Activated naive CD8-positive, alpha-beta T cell treated with anti-CD3 and anti-CD28 coated beads for 36 hours (primary cell): ENCODE measurements around the gene PLEKHG5. TPM values are rescaled to one million over a fixed set of nuclear protein-coding genes. Genes with fewer than 3 reads are reported as not detected.
A peak's percentile ranks its signal among the peaks of the same experiment; 100 is the strongest.

ENCODE experiments used
- DNase-seq: peaks from one replicate; pipeline ENCODE4 v3.0.0; 2021
- H3K27ac Mint-ChIP-seq: one replicate; pipeline ENCODE4 v1.8.0; 2022; ENCODE audit warnings: mild to moderate bottlenecking, moderate library complexity, mixed read lengths
- H3K27me3 Mint-ChIP-seq: one replicate; pipeline ENCODE4 v1.8.0; 2022; ENCODE audit warnings: mild to moderate bottlenecking, mixed read lengths
- H3K36me3 Mint-ChIP-seq: one replicate; pipeline ENCODE4 v1.8.0; 2021; ENCODE audit warnings: mild to moderate bottlenecking, mixed read lengths
- H3K4me1 Mint-ChIP-seq: one replicate; pipeline ENCODE4 v1.8.0; 2021; ENCODE audit warnings: mixed read lengths
- H3K4me3 Mint-ChIP-seq: one replicate; pipeline ENCODE4 v1.8.0; 2022; ENCODE audit warnings: mild to moderate bottlenecking, moderate library complexity, mixed read lengths
- H3K9me3 Mint-ChIP-seq: one replicate; pipeline ENCODE4 v1.8.0; 2022; ENCODE audit warnings: mixed read lengths
- total RNA-seq, 2 experiments: library from RNA; stranded (reverse); gene quantifications; one replicate each; pipeline ENCODE4 v1.2.3, GENCODE V29; 2021

PLEKHG5 gene
- total RNA-seq, 2 experiments from 2014 or later: 2.2 to 2.3 TPM

DNA sequence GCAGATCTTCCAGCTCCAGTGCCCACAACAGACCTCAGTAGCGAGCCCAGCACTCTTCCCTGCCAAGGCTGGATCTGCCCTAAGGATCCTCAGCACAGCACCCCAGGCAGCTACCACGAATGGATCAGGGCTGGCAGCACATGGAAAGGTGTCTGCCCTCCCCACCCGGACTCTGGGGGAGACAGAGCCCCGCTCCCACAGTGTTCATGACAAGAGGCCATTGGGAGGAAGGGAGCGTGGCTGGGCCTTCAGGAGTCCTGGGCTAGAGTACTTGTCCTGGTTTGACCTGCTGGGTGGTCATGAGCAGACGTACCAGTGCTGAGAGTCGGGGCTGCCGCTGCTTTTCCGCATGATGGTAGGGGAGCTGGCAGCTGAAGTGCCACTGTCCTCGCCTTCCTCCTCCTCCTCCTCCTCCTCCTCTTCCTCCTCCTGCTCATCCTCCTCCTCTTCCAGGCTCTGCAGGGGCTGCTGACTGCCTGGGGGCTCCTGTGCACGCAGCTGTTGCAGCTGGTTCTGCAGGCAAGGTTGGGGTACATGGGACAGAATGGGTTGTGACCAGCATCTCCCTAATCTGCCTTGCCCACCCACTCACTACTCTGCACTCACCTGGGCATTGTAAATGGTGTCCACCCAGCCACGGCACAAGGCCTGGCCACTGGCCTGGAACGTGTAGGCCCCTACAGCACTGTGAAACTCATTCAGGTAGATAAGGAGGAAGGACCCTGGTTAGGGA lies 22.6 kb downstream of the PLEKHG5 start:
- Mint-ChIP-seq H3K4me3 (no peak overlapping the region), H3K27ac (no peak overlapping the region), H3K4me1 (peaks cover 12% of the 10 kb centered on the region), H3K9me3 (no peaks in the 10 kb centered on the region), H3K36me3 (peaks cover 7% of the 10 kb centered on the region), H3K27me3 (no peaks in the 10 kb centered on the region)
- no peak for DNase-seq

DNA sequence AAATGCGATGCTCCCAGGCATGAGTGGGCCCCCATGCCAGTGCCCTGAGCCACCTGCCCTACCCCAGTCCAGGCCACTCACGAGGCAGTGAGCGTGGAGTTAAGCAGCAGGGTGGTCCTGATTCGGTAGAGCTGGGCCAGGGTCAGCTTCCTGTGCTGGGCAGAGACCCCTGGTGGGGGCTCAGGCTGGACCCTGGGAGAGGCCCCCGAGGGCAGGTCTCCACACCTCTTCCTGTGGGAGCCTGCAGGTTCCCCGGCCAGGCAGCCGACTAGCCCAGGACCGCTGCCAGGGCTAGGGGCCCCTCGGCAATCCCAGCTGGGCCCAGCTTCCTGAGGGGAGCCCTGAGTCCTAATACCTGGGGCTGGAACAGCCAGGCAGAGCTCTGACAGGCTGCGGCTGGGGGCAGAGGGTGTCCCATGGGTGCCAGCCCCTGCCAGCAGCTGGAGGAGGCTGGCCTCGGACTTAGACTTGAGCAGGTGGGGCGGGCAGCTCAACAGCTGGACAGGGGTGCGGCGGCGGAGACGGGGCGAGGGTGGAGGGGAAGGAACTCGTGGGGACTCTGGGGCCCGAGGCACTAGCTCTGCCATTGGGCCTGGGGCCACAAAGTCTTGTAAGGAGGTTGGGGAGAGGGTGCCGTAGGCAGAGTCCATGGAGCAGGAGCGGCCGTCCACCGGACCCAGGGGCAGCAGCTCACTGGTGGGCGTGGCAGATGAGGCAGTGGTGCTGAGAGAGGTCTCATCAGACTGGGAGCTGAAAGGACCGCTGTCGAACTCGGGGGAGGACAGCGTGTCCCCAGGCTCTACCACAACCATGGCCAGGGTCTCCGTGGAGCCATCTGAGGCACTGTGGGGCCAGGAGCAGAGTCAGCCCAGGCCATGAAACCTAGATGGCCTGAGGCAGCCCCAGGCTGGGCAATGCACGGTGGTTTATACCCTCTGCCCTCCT lies 23.5 kb downstream of the PLEKHG5 start:
- H3K27me3 Mint-ChIP-seq: no peaks in the 10 kb centered on the region
- no peaks in the 10 kb centered on the region for H3K9me3 Mint-ChIP-seq
- no peak overlapping the region for H3K27ac Mint-ChIP-seq
- H3K4me3 Mint-ChIP-seq: no peak overlapping the region
- no peak for DNase-seq
- H3K4me1 Mint-ChIP-seq: peaks cover 16% of the 10 kb centered on the region
- H3K36me3 Mint-ChIP-seq: peaks cover 11% of the 10 kb centered on the region

DNA sequence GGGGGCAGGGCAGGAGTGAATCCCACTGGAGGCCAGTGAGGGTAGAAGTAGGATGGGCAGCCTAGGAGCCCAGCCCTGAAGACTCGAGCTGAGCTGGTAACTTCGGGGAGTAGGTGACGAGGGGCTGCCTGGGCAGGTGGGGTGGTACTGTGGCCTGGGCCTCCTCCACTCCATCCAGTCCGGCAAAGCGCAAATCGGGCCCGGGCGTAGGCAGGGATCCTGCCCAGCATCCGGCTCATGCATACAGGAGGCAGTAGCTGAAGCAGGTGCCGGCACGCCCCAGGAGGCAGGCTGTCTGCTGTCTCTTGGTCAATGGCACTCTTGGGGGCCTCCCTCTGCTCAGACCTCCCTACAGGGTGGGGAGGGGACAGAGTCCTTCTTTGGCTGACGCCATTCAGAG lies 24.2 kb downstream of the PLEKHG5 start:
- no peak overlapping the region for H3K4me3 Mint-ChIP-seq
- H3K27ac Mint-ChIP-seq: no peak overlapping the region
- H3K9me3 Mint-ChIP-seq: no peaks in the 10 kb centered on the region
- no peak for DNase-seq
- H3K36me3 Mint-ChIP-seq: peaks cover 18% of the 10 kb centered on the region
- H3K27me3 Mint-ChIP-seq: no peaks in the 10 kb centered on the region
- peaks cover 24% of the 10 kb centered on the region for H3K4me1 Mint-ChIP-seq

DNA sequence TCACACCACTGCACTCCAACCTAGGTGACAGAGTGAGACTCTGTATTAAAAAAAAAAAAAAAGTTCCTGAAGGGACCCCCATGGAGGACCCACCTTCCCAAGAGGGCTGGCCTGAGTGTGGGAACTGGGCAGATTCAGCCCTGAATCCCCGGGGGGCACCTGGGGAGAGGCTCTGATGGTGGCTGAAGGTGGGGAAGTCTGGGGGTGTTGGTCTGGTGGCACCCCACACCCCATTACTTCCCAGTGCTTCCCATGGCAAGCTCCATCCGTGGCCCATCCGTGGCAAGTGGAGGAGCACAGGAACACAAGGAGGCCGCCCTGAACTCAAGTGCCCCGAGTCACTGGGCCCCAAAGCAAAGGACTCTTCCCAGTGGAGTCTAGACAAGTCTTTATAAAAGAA lies 24.7 kb downstream of the PLEKHG5 start:
- Mint-ChIP-seq H3K9me3 (no peaks in the 10 kb centered on the region), H3K36me3 (peaks cover 21% of the 10 kb centered on the region), H3K27ac (peak overlapping the region; percentile 56), H3K4me3 (peak overlapping the region; percentile 79), H3K27me3 (no peaks in the 10 kb centered on the region), H3K4me1 (peaks cover 25% of the 10 kb centered on the region)
- DNase-seq: no peak

DNA sequence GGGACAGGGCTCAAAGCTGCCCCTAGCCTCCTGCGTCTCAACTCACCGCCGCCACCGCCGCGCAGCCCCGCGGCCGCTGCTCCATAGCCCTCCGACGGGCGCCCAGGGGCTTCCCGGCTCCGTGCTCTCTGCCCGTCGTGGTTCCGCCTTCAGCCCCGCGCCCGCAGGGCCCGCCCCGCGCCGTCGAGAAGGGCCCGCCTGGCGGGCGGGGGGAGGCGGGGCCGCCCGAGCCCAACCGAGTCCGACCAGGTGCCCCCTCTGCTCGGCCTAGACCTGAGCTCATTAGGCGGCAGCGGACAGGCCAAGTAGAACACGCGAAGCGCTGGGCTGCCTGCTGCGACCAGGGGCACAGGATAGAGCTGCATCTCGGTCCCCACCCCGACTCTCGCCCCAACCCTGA lies 25.4 kb downstream of the PLEKHG5 start, which contains the start of gene TNFRSF25:
TSS of gene TNFRSF25 (minus strand) at position 151 of the 400 bp plus-strand sequence. CDS start at position 85, 66 bp downstream.
- Mint-ChIP-seq H3K36me3 (peaks cover 25% of the 10 kb centered on the region), H3K9me3 (no peaks in the 10 kb centered on the region), H3K4me1 (peaks cover 30% of the 10 kb centered on the region), H3K27ac (peak within 1 kb of the TSS; percentile 88), H3K4me3 (peak within 1 kb of the TSS; percentile 79), H3K27me3 (no peaks in the 10 kb centered on the region)
- DNase-seq: peak; percentile 75

DNA sequence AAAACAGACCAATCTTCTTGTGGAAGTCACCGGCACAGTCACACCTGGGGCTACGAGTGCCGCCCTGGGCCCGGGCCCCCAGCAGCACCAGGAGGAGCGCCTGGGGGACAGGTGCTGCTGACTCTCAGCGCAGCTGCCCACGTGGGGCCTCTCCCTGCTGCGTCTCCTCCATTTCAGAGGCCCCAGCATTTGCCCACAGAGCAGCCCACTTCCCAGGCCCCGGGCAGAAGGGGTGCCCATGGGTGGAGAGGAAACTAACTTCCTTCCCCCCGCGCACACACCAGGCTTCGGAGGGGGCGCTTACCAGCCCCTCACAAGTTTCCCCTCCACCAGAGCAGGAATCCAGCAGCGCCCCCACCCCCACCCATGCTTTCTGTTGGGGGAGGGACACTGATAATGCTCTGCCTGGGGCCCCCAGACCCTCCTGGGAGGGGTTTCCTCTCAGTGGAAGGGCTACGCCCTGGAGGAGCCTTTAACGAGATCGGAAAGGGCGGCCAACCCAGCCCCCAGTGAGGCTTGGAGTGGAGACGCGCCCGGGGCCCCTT lies 25.9 kb downstream of the PLEKHG5 start:
- Mint-ChIP-seq H3K4me1 (peaks cover 35% of the 10 kb centered on the region), H3K36me3 (peaks cover 29% of the 10 kb centered on the region), H3K9me3 (no peaks in the 10 kb centered on the region), H3K27me3 (no peaks in the 10 kb centered on the region), H3K27ac (peak overlapping the region; percentile 88), H3K4me3 (peak overlapping the region; percentile 79)
- DNase-seq: peak; percentile 62

DNA sequence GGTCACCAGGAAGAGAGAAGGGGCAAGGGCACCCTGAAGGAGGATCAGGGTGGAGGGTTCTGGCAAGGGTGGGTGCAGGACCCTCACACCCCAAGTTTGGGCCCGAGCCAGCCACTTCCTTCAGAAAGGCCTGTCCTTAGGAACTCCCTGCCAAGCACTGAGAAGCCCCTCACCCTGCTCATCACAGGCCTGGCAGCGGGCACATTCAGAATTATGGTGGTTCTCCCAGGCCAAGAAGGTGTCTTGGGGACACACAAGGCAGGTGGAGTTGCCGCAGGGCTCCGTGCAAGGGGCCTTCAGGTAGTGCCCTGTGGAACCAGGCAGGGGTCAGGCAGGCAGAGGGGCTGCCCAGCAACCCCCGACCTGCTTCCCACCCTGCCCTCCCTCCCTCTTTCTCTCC lies 26.6 kb downstream of the PLEKHG5 start:
- Mint-ChIP-seq H3K27me3 (no peaks in the 10 kb centered on the region), H3K4me1 (peaks cover 40% of the 10 kb centered on the region), H3K27ac (peak overlapping the region; percentile 88), H3K9me3 (no peaks in the 10 kb centered on the region), H3K4me3 (peak overlapping the region; percentile 79), H3K36me3 (peaks cover 29% of the 10 kb centered on the region)
- DNase-seq: no peak

DNA sequence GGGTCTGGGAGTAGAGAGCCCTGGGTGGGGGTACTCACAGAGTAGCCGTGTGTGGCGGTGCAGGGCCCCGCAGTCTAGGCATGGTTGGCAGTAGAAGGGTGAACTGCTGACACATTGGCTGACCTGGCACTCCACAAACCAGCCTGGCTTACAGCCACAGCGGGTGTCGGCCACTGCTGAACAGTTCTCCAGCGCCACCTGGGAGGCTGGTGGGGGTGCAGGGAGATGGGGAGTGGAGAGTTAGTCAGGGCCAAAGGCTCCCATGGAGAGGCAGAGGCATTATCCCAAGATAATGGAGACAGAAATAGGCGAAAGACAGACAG lies 27.0 kb downstream of the PLEKHG5 start:
- H3K27me3 Mint-ChIP-seq: peaks cover 3% of the 10 kb centered on the region

DNA sequence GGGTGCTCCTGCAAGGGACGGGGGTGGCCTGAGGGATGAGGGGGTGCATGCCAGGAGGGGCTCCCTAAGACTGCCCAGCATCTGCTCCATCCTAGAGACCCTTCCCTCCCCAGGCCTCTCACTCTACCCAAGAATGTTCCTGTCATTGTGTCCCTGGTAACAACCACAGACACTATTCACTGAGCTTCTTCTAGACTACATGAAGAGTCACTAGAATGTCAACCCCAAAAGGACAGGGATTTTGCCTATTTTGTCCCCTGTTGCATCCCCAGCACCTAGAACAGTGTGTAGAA lies 28.4 kb downstream of the PLEKHG5 start:
- Mint-ChIP-seq H3K4me1 (peaks cover 46% of the 10 kb centered on the region), H3K27ac (peak overlapping the region; percentile 63), H3K4me3 (no peak overlapping the region), H3K27me3 (peaks cover 4% of the 10 kb centered on the region), H3K36me3 (peaks cover 29% of the 10 kb centered on the region), H3K9me3 (no peaks in the 10 kb centered on the region)
- no peak for DNase-seq

More for the DNA sequence above, 27.0 kb downstream of the PLEKHG5 start:
- H3K4me1 Mint-ChIP-seq: peaks cover 44% of the 10 kb centered on the region
- peak overlapping the region; percentile 79 for H3K4me3 Mint-ChIP-seq
- peak overlapping the region; percentile 67 for H3K27ac Mint-ChIP-seq
- peaks cover 29% of the 10 kb centered on the region for H3K36me3 Mint-ChIP-seq
- peak; percentile 42 for DNase-seq
- H3K9me3 Mint-ChIP-seq: no peaks in the 10 kb centered on the region

DNA sequence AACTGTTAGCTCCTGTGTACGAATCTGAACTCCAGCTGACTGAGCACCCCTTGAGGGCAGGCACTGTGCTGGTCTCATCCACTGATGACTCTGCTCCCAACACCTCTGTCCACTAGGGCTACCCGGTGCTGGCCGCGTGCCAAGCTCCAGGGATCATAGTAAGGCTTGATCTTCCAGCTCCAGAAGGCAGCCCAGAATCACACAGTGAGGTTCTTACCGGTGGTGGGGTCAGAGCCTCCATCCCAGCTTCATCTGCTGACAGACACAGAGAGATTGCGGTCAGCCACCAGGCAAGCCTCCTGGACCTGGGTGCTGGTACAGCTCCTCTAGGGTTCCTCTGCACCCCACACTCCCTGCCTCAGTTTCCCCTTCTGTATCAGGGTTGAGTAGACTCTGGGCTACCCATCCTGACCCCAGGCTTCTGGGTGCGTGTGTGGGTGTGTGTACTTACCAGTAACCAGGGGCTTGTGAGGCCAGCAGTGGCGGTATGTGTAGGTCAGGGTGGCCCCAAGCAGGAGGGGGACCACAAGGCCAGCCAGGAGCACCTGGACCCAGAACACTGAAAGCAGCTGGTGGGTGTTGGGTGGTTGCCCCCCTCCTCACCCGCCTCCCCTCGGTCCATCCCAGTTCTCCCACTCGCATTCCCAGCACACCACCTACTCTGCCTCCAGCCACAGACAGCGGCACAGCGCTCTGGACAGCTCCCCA lies 28.9 kb downstream of the PLEKHG5 start:
- Mint-ChIP-seq H3K27ac (peak overlapping the region; percentile 63), H3K36me3 (peaks cover 29% of the 10 kb centered on the region), H3K27me3 (peaks cover 4% of the 10 kb centered on the region), H3K4me1 (peaks cover 46% of the 10 kb centered on the region), H3K4me3 (peak overlapping the region; percentile 9), H3K9me3 (no peaks in the 10 kb centered on the region)
- no peak for DNase-seq

DNA sequence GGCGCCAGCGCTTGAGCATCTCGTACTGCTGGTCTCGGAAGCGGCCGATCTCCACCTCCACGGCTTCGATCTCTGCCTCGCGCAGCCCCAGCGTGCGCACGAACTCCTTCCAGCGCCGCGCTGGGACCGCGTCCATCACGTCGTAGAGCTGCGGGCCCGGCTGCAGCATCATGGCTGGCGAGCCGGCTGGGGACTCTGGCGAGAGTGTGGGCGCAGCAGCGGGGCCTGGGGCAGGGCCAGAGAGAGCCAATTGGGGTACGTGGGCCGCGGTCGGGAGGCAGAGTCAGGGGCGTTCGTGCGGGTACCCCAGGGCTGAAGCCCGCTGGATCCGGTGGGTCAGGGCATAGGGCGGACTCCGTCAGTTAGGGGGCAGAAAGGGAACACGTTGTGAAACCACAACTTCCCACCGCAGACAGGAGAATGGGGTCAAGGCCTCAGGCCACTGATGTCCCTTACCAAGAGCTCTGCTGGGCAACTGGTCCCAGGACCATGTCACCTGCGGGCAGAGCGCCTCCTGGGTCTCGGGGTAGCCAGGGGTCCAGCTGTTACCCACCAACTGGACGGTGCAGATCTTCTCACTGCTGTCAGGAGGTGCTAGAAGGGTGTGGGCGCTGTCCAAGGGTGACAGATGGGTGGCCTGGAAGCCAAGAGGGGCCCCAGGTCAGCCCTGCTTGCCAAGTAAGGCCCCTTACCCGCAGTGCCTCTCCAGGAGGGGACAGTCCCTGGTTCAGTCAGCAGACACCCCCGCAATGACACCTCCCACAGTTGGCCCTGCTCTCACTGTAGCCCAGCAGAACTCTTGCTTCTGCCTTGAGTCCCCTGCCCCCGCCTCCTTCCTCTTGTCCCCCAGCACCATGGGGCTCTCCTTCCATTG lies 29.7 kb downstream of the PLEKHG5 start:
- Mint-ChIP-seq H3K27me3 (peaks cover 7% of the 10 kb centered on the region), H3K27ac (peak overlapping the region; percentile 34), H3K4me1 (peaks cover 46% of the 10 kb centered on the region), H3K4me3 (peak overlapping the region; percentile 9), H3K9me3 (no peaks in the 10 kb centered on the region), H3K36me3 (peaks cover 29% of the 10 kb centered on the region)
- no peak for DNase-seq

DNA sequence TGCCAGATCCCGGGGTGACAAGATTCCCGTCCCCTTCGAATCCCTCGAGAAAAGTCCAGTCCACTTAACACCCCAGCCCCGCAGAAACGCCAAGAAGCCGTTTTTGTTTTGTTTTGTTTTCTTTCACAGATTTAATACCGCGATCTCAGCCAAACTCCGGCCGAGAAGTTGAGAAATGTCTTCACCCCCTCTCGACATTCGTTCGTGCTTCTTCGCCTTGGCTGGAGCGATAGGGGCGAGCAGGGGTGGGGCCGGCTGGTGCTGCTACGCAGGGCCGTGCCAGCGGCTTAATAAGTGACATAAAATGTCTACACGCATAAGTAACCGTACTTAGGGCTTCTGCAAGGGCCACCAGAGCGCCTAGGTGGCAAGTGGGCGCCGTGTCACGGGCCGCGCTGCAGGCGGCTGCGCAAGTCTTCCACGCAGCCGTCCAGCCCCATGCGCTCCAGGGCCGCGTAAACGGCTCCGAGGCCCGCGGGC lies 30.4 kb downstream of the PLEKHG5 start:
- peaks cover 13% of the 10 kb centered on the region for H3K27me3 Mint-ChIP-seq
- no peaks in the 10 kb centered on the region for H3K9me3 Mint-ChIP-seq
- no peak for DNase-seq
- H3K27ac Mint-ChIP-seq: peak overlapping the region; percentile 86
- H3K4me1 Mint-ChIP-seq: peaks cover 43% of the 10 kb centered on the region
- peak overlapping the region; percentile 71 for H3K4me3 Mint-ChIP-seq
- H3K36me3 Mint-ChIP-seq: peaks cover 29% of the 10 kb centered on the region

DNA sequence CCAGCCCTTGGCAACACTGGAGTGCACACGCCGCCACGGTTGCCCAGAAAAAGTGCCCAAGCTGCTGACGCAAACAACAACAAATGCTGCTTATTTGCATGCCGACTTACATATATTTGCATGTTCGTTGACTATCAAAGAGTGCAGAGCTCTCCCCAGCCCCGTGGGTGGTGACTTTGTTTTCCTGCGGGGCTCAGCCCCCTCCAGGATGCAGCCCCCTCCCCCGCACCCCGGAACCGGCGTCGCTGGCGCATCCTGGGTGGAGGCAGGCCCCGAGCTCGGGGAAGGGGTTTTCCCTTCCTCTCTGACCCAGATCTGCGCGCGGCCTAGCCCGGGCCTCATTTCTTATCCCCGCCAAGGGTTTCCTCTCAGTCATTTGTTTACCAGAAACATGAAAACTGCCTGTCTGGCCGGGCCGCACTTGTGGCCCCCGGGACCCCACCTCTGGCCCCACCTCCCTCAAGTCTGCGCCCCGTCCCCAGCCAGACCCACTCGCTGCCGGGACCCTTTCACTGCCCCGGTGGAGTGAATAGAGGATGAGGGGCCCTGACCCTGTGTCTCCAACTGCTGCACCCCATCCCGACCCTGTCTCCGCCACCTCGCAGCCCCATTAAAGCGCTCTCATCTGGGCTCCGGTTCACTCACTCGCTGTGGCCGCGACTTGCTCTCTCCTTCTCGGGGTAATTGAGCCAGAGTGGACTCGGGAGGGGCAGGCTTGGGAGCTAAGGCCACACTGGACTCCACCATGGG lies 31.0 kb downstream of the PLEKHG5 start:
- DNase-seq: peak; percentile 81
- no peaks in the 10 kb centered on the region for H3K9me3 Mint-ChIP-seq
- peaks cover 29% of the 10 kb centered on the region for H3K36me3 Mint-ChIP-seq
- peaks cover 16% of the 10 kb centered on the region for H3K27me3 Mint-ChIP-seq
- H3K27ac Mint-ChIP-seq: peak overlapping the region; percentile 86
- peak overlapping the region; percentile 71 for H3K4me3 Mint-ChIP-seq
- peaks cover 43% of the 10 kb centered on the region for H3K4me1 Mint-ChIP-seq
